ENCODE measurements around the gene IFITM5. TPM values are rescaled to one million over a fixed set of nuclear protein-coding genes. Genes with fewer than 3 reads are reported as not detected.

Gene IFITM5
- total and polyA plus RNA-seq, 2 of the 8 experiments (the other 6 are each of a cell fraction or from before 2014, with no cell fraction given), result not detected

GRCh38 chr11:340539-341512 is 41.5 kb upstream of the IFITM5 start (continued):
- peak; percentile 59 for TF ChIP-seq CHD7 (IDR thresholded peaks at IDR 0.05; ENCODE audit: insufficient replicate concordance, low read length)
- peak; percentile 55; the same call in 1 of the 2 replicates for TF ChIP-seq YY1 (IDR thresholded peaks at IDR 0.05; ENCODE audit: low read depth, low read length)
- TF ChIP-seq FOSL1 (IDR thresholded peaks at IDR 0.05; ENCODE audit: insufficient read depth, low read depth, low read length), result no peak
- TF ChIP-seq POLR2AphosphoS5 (IDR thresholded peaks at IDR 0.05; ENCODE audit: low read depth, low read length), result no peak
